H1 (cell line): ENCODE data around the gene SFTPA1. TPM values are rescaled to one million over a fixed set of nuclear protein-coding genes. Genes with fewer than 3 reads are reported as not detected.
"Not testable (repeated sequence)": the region's sequence is repeated elsewhere in the genome, so short reads cannot be mapped to it uniquely, and the experiment has no call there.

ENCODE experiments used
- CTCF ChIA-PET: fragments of 300-600 bp; sonication (Branson Sonifier 250); formaldehyde crosslinking; loops from one replicate; lab custom pipeline; 2021; ENCODE audit not compliant: partially characterized antibody; lab: Charles Lee
- POLR2A ChIA-PET: fragments of 300-600 bp; sonication (Branson Sonifier 250); formaldehyde crosslinking; loops from one replicate; lab custom pipeline; 2021; ENCODE audit warnings: inconsistent platforms; ENCODE audit not compliant: partially characterized antibody; lab: Charles Lee
- DNase-seq, 2 experiments: peaks; one replicate each; pipeline versions ENCODE4 v3.0.0 to v3.0.0-alpha.2; 2010 to 2022; ENCODE audit warnings: low spot score in 2 of 2, low read depth in 1 of 2, mixed read lengths in 1 of 2
- FAIRE-seq: peaks from 2 replicates; lab custom pipeline; 2011; peaks lifted over from hg19 to GRCh38; lab: Jason Lieb, UNC
- H2AFZ ChIP-seq: 2 replicates; pipeline ENCODE4 v1.8.1; 2012; ENCODE audit warnings: low read length, inconsistent platforms
- H2AK5ac ChIP-seq: 2 replicates; pipeline ENCODE4 v1.6.1; 2013; ENCODE audit warnings: low read depth, low read length
- H2BK120ac ChIP-seq: replicated peaks from 2 replicates; pipeline ENCODE3; 2013; ENCODE audit warnings: low read depth, low read length, inconsistent platforms
- H2BK12ac ChIP-seq: 2 replicates; pipeline ENCODE4 v1.6.1; 2013; ENCODE audit warnings: low read depth, low read length
- H2BK15ac ChIP-seq: 2 replicates; pipeline ENCODE4 v1.6.1; 2013; ENCODE audit warnings: low read length
- H2BK20ac ChIP-seq: 2 replicates; pipeline ENCODE4 v1.6.1; 2013; ENCODE audit warnings: low read length
- H2BK5ac ChIP-seq: 2 replicates; pipeline ENCODE4 v1.6.1; 2013; ENCODE audit warnings: low read depth, low read length
- H3K14ac ChIP-seq: 2 replicates; pipeline ENCODE4 v1.6.1; 2013; ENCODE audit warnings: inconsistent platforms; ENCODE audit not compliant: insufficient read length
- H3K18ac ChIP-seq: 2 replicates; pipeline ENCODE4 v1.6.1; 2013; ENCODE audit warnings: low read length; ENCODE audit errors: extremely low read depth
- H3K23ac ChIP-seq: 2 replicates; pipeline ENCODE4 v1.6.1; 2013; ENCODE audit warnings: inconsistent platforms; ENCODE audit not compliant: insufficient read length
- H3K23me2 ChIP-seq: 2 replicates; pipeline ENCODE4 v1.6.1; 2013; ENCODE audit warnings: low read depth, low read length
- H3K27ac ChIP-seq: 2 replicates; pipeline ENCODE4 v1.6.1; 2011; ENCODE audit warnings: low read depth, low read length, inconsistent platforms
- H3K27me3 ChIP-seq, 4 experiments: replicated peaks in 1 of 4; 1 replicate in 1 of 4; 2 replicates in 3 of 4; pipeline versions ENCODE4 v1.6.1 to v1.8.1; 2011 to 2013; ENCODE audit warnings: low read length in 3 of 4, mild to moderate bottlenecking in 3 of 4, inconsistent platforms in 2 of 4, mixed read lengths in 2 of 4, moderate library complexity in 1 of 4; ENCODE audit not compliant: control insufficient read depth in 3 of 4, insufficient read depth in 3 of 4; ENCODE audit errors: extremely low read depth in 1 of 4
- H3K36me3 ChIP-seq, 4 experiments: 2 replicates each; pipeline versions ENCODE4 v1.6.1 to v1.8.1; 2011 to 2013; ENCODE audit warnings: mild to moderate bottlenecking in 4 of 4, low read length in 3 of 4, moderate library complexity in 2 of 4, control low read depth in 1 of 4, inconsistent platforms in 1 of 4; ENCODE audit not compliant: insufficient read depth in 4 of 4, control insufficient read depth in 2 of 4
- H3K4ac ChIP-seq: replicated peaks from 2 replicates; pipeline ENCODE3; 2013; ENCODE audit warnings: low read length, low read depth, mixed read lengths, inconsistent platforms; ENCODE audit not compliant: insufficient read length
- H3K4me1 ChIP-seq, 4 experiments: replicated peaks in 1 of 4; 1 replicate in 1 of 4; 2 replicates in 3 of 4; pipeline versions ENCODE4 v1.6.1 to v1.8.1; 2011 to 2013; ENCODE audit warnings: low read length in 3 of 4, inconsistent platforms in 2 of 4, mixed read lengths in 1 of 4; ENCODE audit not compliant: insufficient read depth in 4 of 4, control insufficient read depth in 3 of 4
- H3K4me2 ChIP-seq, 2 experiments: 2 replicates each; pipeline versions ENCODE4 v1.6.1 to v1.8.1; 2011 to 2013; ENCODE audit warnings: low read depth in 2 of 2, low read length in 2 of 2, control low read depth in 1 of 2, inconsistent platforms in 1 of 2, mild to moderate bottlenecking in 1 of 2; ENCODE audit not compliant: insufficient read depth in 1 of 2
- H3K4me3 ChIP-seq, 4 experiments: fragments of 200-600, 300-600 bp in 1 of 4; sonication (generic), shearing (Covaris generic), sonication (Bioruptor Twin) in 1 of 4; 2 replicates each; pipeline versions ENCODE4 v1.5.1 to v1.8.1; 2011 to 2016; ENCODE audit warnings: low read length in 4 of 4, low read depth in 3 of 4, control low read depth in 2 of 4, inconsistent platforms in 2 of 4, mild to moderate bottlenecking in 2 of 4, mixed read lengths in 1 of 4, moderate library complexity in 1 of 4; ENCODE audit not compliant: insufficient read depth in 2 of 4; ENCODE audit errors: extremely low read depth in 1 of 4
- H3K56ac ChIP-seq: replicated peaks from 2 replicates; pipeline ENCODE3; 2013; ENCODE audit warnings: low read depth, mild to moderate bottlenecking, mixed read lengths, low read length, inconsistent platforms; ENCODE audit not compliant: insufficient read length
- H3K79me1 ChIP-seq: 2 replicates; pipeline ENCODE4 v1.6.1; 2013; ENCODE audit warnings: low read depth, low read length, control low read depth
- H3K79me2 ChIP-seq, 2 experiments: 2 replicates each; pipeline versions ENCODE4 v1.6.1 to v1.8.1; 2012 to 2013; ENCODE audit warnings: low read length in 2 of 2, mild to moderate bottlenecking in 2 of 2, inconsistent platforms in 1 of 2; ENCODE audit not compliant: insufficient read depth in 2 of 2, control insufficient read depth in 1 of 2
- H3K9ac ChIP-seq, 4 experiments: replicated peaks in 1 of 4; 1 replicate in 1 of 4; 2 replicates in 3 of 4; pipeline versions ENCODE4 v1.6.1 to v1.8.1; 2011 to 2013; ENCODE audit warnings: low read depth in 3 of 4, low read length in 3 of 4, control low read depth in 2 of 4, mild to moderate bottlenecking in 2 of 4, moderate library complexity in 2 of 4, inconsistent platforms in 1 of 4; ENCODE audit errors: extremely low read depth in 1 of 4
- H3K9me3 ChIP-seq, 2 experiments: 2 replicates each; pipeline versions ENCODE4 v1.6.1 to v1.8.1; 2012 to 2013; ENCODE audit warnings: mild to moderate bottlenecking in 2 of 2, moderate library complexity in 2 of 2, control low read depth in 1 of 2, inconsistent platforms in 1 of 2, low read depth in 1 of 2, low read length in 1 of 2, mixed read lengths in 1 of 2; ENCODE audit not compliant: insufficient read depth in 2 of 2
- H4K20me1 ChIP-seq, 2 experiments: replicated peaks in 1 of 2; 2 replicates each; pipeline versions ENCODE3 to v1.8.1; 2011 to 2013; ENCODE audit warnings: inconsistent platforms in 2 of 2, low read length in 2 of 2, mild to moderate bottlenecking in 1 of 2; ENCODE audit not compliant: insufficient read depth in 2 of 2, control insufficient read depth in 1 of 2
- H4K5ac ChIP-seq: 2 replicates; pipeline ENCODE4 v1.6.1; 2013; ENCODE audit warnings: low read length, low read depth, mixed read lengths, inconsistent platforms; ENCODE audit not compliant: insufficient read length
- H4K8ac ChIP-seq: 2 replicates; pipeline ENCODE4 v1.8.0; 2013; ENCODE audit warnings: mild to moderate bottlenecking, moderate library complexity, low read length, inconsistent platforms; ENCODE audit not compliant: insufficient read depth; ENCODE audit errors: extremely low read depth
- H4K91ac ChIP-seq: replicated peaks from 2 replicates; pipeline ENCODE3; 2013; ENCODE audit warnings: low read length, mixed read lengths, inconsistent platforms; ENCODE audit not compliant: insufficient read length
- WGBS, 2 experiments: shearing (Covaris generic) in 1 of 2; methylation state at CpG; one replicate each; pipeline versions ENCODE4 v1.1.6 to v1.1.7; 2013 to 2015; ENCODE audit warnings: low lambda C conversion rate in 2 of 2, mixed read lengths in 2 of 2, inconsistent platforms in 1 of 2, low coverage in 1 of 2, missing lambda C conversion rate in 1 of 2; ENCODE audit not compliant: insufficient replicate concordance in 2 of 2, insufficient coverage in 1 of 2, insufficient read length in 1 of 2; ENCODE audit errors: extremely low coverage in 1 of 2, missing lambda C conversion rate in 1 of 2; 5-methylcytosine and 5-hydroxymethylcytosine counted together
- polyA plus RNA-seq, 7 experiments: library from polyadenylated mRNA; depleted of rRNA in 3 of 7; stranded (reverse) in 5 of 7; unstranded in 2 of 7; fragments of >200 nt in 5 of 7; fragments of 200-250 nt in 2 of 7; gene quantifications; 1 replicate in 5 of 7; 2 replicates in 1 of 7; 4 replicates in 1 of 7; pipeline versions ENCODE4 v1.2.1 to v1.2.3, GENCODE V29; 2011 to 2013; ENCODE audit warnings: missing spikeins in 2 of 7, mixed read lengths in 2 of 7
- total RNA-seq: library from RNA; stranded (reverse); fragmentation: NEBNext Ultra II Directional; extraction: Animal tissue kit (Norgen Biotek cat#: 25700); gene quantifications from 2 replicates; pipeline ENCODE4 v1.2.1, GENCODE V29; 2021

Gene SFTPA1
- total and polyA plus RNA-seq, 2 of the 8 experiments (the other 6 are each of a cell fraction or from before 2014, with no cell fraction given): not detected

GRCh38 chr10:79594565-79594964, 16.2 kb upstream of the SFTPA1 start:
- H3K9ac ChIP-seq, H3K79me2 ChIP-seq, H3K4me1 ChIP-seq, H3K4me3 ChIP-seq, H3K36me3 ChIP-seq, H2BK20ac ChIP-seq, H2BK5ac ChIP-seq, H2BK15ac ChIP-seq, H3K27me3 ChIP-seq, H4K8ac ChIP-seq, H2BK120ac ChIP-seq, DNase-seq, H4K5ac ChIP-seq, FAIRE-seq, H4K91ac ChIP-seq, H3K4ac ChIP-seq, H2BK12ac ChIP-seq, H3K23ac ChIP-seq, H3K18ac ChIP-seq, H3K27ac ChIP-seq, H3K79me1 ChIP-seq, H2AFZ ChIP-seq, H2AK5ac ChIP-seq, H3K14ac ChIP-seq, H3K23me2 ChIP-seq, H4K20me1 ChIP-seq, POLR2A ChIA-PET, H3K56ac ChIP-seq, H3K4me2 ChIP-seq: not testable (repeated sequence)
- WGBS, 2 experiments: 70% methylated on average over 3 of the region's 3 CpGs; no CpG with 5 or more reads in 1 of the 2 experiments
- CTCF ChIA-PET: interaction anchor here (1.2 to 2.5 kb wide), 3 partner anchors 10 to 32 kb away, joined by 4 to 10 read pairs (median 5); no protein-coding TSS in a partner anchor
- peaks cover 16 to 19% of the 10 kb centered on the region in 2 experiments for H3K9me3 ChIP-seq
